Nephron progenitor cell (in vitro differentiated cells): ENCODE results near the gene LSR.

Experiments
- DNase-seq: peaks from one replicate; pipeline ENCODE4 v3.0.0; 2021
- H3K27ac Mint-ChIP-seq: 2 replicates; pipeline ENCODE4 v1.8.0; 2021; ENCODE audit warnings: mild to moderate bottlenecking, moderate library complexity, mixed read lengths
- H3K27me3 Mint-ChIP-seq: 2 replicates; pipeline ENCODE4 v1.8.0; 2021; ENCODE audit warnings: mild to moderate bottlenecking, low read depth, mixed read lengths; ENCODE audit not compliant: poor library complexity
- H3K36me3 Mint-ChIP-seq: 2 replicates; pipeline ENCODE4 v1.8.0; 2021; ENCODE audit warnings: low read depth, mixed read lengths
- H3K4me1 Mint-ChIP-seq: 2 replicates; pipeline ENCODE4 v1.8.0; 2021; ENCODE audit warnings: mixed read lengths
- H3K4me3 Mint-ChIP-seq: 2 replicates; pipeline ENCODE4 v1.8.0; 2021; ENCODE audit warnings: mild to moderate bottlenecking, moderate library complexity, mixed read lengths
- H3K9me3 Mint-ChIP-seq: 2 replicates; pipeline ENCODE4 v1.8.0; 2021; ENCODE audit warnings: mild to moderate bottlenecking, moderate library complexity, mixed read lengths
- TF ChIP-seq, protein P1 (sequence below): fragments of 200-600 bp; sonication (generic); IDR thresholded peaks from 2 replicates; pipeline ENCODE4 v1.5.0; 2021; ENCODE audit warnings: antibody characterized with exemption

LSR gene

DNA sequence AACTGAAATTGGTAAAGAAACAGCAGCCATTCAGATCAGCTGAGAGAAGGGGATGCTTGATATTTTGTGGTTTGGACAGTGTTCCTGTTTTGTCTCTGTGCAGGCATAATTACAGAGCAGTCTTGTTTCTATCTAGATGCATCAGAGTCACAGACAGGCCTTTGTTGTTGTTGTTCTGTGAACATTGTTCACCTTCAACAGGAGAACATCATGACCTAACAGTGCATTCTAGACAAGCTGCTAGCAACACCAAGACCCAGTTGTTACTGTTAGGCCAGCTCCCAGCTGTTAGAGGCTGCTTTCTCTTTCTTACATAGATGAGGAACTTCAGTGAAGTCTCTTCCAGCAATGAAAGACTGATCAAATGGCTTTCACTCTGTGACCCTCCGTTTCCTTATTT, 8.5 kb upstream of the LSR start:
- H3K27ac Mint-ChIP-seq = no peak overlapping the region
- no peak for DNase-seq
- peaks cover 4% of the 10 kb centered on the region for H3K36me3 Mint-ChIP-seq
- H3K9me3 Mint-ChIP-seq = peaks cover 49% of the 10 kb centered on the region
- H3K4me3 Mint-ChIP-seq = no peak overlapping the region
- no peaks in the 10 kb centered on the region for H3K4me1 Mint-ChIP-seq
- peaks cover 25% of the 10 kb centered on the region for H3K27me3 Mint-ChIP-seq
- TF ChIP-seq, protein P1, sequence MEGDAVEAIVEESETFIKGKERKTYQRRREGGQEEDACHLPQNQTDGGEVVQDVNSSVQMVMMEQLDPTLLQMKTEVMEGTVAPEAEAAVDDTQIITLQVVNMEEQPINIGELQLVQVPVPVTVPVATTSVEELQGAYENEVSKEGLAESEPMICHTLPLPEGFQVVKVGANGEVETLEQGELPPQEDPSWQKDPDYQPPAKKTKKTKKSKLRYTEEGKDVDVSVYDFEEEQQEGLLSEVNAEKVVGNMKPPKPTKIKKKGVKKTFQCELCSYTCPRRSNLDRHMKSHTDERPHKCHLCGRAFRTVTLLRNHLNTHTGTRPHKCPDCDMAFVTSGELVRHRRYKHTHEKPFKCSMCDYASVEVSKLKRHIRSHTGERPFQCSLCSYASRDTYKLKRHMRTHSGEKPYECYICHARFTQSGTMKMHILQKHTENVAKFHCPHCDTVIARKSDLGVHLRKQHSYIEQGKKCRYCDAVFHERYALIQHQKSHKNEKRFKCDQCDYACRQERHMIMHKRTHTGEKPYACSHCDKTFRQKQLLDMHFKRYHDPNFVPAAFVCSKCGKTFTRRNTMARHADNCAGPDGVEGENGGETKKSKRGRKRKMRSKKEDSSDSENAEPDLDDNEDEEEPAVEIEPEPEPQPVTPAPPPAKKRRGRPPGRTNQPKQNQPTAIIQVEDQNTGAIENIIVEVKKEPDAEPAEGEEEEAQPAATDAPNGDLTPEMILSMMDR = no peak

GRCh38 chr19:35241417-35241816, 7.4 kb upstream of the LSR start:
- H3K36me3 Mint-ChIP-seq = peaks cover 4% of the 10 kb centered on the region
- no peak for DNase-seq
- TF ChIP-seq, protein P1 = no peak
- H3K4me1 Mint-ChIP-seq = no peaks in the 10 kb centered on the region
- peaks cover 27% of the 10 kb centered on the region for H3K27me3 Mint-ChIP-seq
- H3K4me3 Mint-ChIP-seq = no peak overlapping the region
- peaks cover 57% of the 10 kb centered on the region for H3K9me3 Mint-ChIP-seq
- H3K27ac Mint-ChIP-seq = no peak overlapping the region

GRCh38 chr19:35246466-35247092, 2.2 kb upstream of the LSR start:
- H3K27ac Mint-ChIP-seq = no peak overlapping the region
- H3K4me3 Mint-ChIP-seq = peak overlapping the region; percentile 95
- H3K36me3 Mint-ChIP-seq = peaks cover 18% of the 10 kb centered on the region
- TF ChIP-seq, protein P1 = no peak
- DNase-seq = no peak
- H3K27me3 Mint-ChIP-seq = peaks cover 41% of the 10 kb centered on the region
- peaks cover 30% of the 10 kb centered on the region for H3K4me1 Mint-ChIP-seq
- peaks cover 36% of the 10 kb centered on the region for H3K9me3 Mint-ChIP-seq

- TF ChIP-seq, protein P1 = peak; percentile 46
- Mint-ChIP-seq H3K4me1 (peaks cover 30% of the 10 kb centered on the region), H3K9me3 (peaks cover 27% of the 10 kb centered on the region), H3K27me3 (peaks cover 45% of the 10 kb centered on the region), H3K36me3 (peaks cover 27% of the 10 kb centered on the region), H3K4me3 (peak overlapping the region; percentile 95), H3K27ac (peak overlapping the region; percentile 100)
- DNase-seq = peak; percentile 85
Observed at GRCh38 chr19:35247526-35248309, 1.1 kb upstream of the LSR start.

- Mint-ChIP-seq H3K9me3 (peaks cover 17% of the 10 kb centered on the region), H3K36me3 (peaks cover 33% of the 10 kb centered on the region), H3K27ac (peak overlapping the region; percentile 100), H3K4me3 (peak overlapping the region; percentile 95), H3K4me1 (peaks cover 30% of the 10 kb centered on the region), H3K27me3 (peaks cover 38% of the 10 kb centered on the region)
- TF ChIP-seq, protein P1 = no peak
- no peak for DNase-seq
Observed at GRCh38 chr19:35249146-35249847, 495 bp downstream of the LSR start.
